GM12878 (cell line): Measurements from ENCODE around the gene TSPAN31. TPM values are rescaled to one million over a fixed set of nuclear protein-coding genes. Genes with fewer than 3 reads are reported as not detected.
A peak's percentile ranks its signal among the peaks of the same experiment; 100 is the strongest.

ENCODE experiments used
- ATF7 ChIP-seq: fragments of 450-650 bp; IDR thresholded peaks from 2 replicates; pipeline ENCODE4 v1.6.1; 2016; ENCODE audit warnings: low read depth, mild to moderate bottlenecking
- BMI1 ChIP-seq: fragments of 450-650 bp; IDR thresholded peaks from 2 replicates; pipeline ENCODE4 v1.6.1; 2016; ENCODE audit warnings: mild to moderate bottlenecking, moderate library complexity, borderline replicate concordance
- CEBPB ChIP-seq, 2 experiments: fragments of 150-350 bp in 1 of 2; IDR thresholded peaks; 2 replicates each; pipeline ENCODE4 v1.6.1; 2012 to 2014; ENCODE audit warnings: low read depth in 2 of 2, low read length in 2 of 2, borderline replicate concordance in 1 of 2, inconsistent platforms in 1 of 2
- CREB1 ChIP-seq: IDR thresholded peaks from 2 replicates; pipeline ENCODE4 v1.6.1; 2012; ENCODE audit warnings: low read depth, mild to moderate bottlenecking, inconsistent platforms
- JUND ChIP-seq: IDR thresholded peaks from 2 replicates; pipeline ENCODE4 v1.6.1; 2012; ENCODE audit warnings: low read depth, mild to moderate bottlenecking, low read length, improper control_type of control experiment, moderate library complexity
- MTA2 ChIP-seq: fragments of 450-650 bp; IDR thresholded peaks from 2 replicates; pipeline ENCODE4 v1.6.1; 2016; ENCODE audit warnings: low read depth, mild to moderate bottlenecking, moderate library complexity
- NBN ChIP-seq: fragments of 450-650 bp; IDR thresholded peaks from 2 replicates; pipeline ENCODE4 v1.6.1; 2016
- NFYA ChIP-seq: IDR thresholded peaks from 2 replicates; pipeline ENCODE4 v1.6.1; 2011; ENCODE audit warnings: low read depth, mild to moderate bottlenecking, low read length, improper control_type of control experiment, borderline replicate concordance
- STAT1 ChIP-seq: fragments of 450-650 bp; conservative IDR thresholded peaks from 2 replicates; pipeline ENCODE4 v1.6.1; 2014; ENCODE audit warnings: antibody characterized with exemption, mild to moderate bottlenecking
- ZBED1 ChIP-seq: IDR thresholded peaks from 2 replicates; pipeline ENCODE4 v1.6.1; 2016; ENCODE audit warnings: borderline replicate concordance
- ZNF622 ChIP-seq: fragments of 450-650 bp; IDR thresholded peaks from 2 replicates; pipeline ENCODE4 v1.6.1; 2017; ENCODE audit warnings: mild to moderate bottlenecking, inconsistent platforms
- polyA plus RNA-seq, 11 experiments: library from polyadenylated mRNA; depleted of rRNA in 4 of 11; unstranded in 6 of 11; stranded (reverse) in 5 of 11; fragments of >200 nt; fragmentation: Nextera tagmentation in 4 of 11; fragmentation: Illumina TruSeq in 1 of 11; extraction: Ambion mirVana in 4 of 11; extraction: Trizol in 1 of 11; gene quantifications; 1 replicate in 1 of 11; 2 replicates in 10 of 11; pipeline versions ENCODE4 v1.2.1 to v1.2.3, GENCODE V29; 2011 to 2016; ENCODE audit warnings: inconsistent platforms in 2 of 11, missing spikeins in 2 of 11, low read depth in 1 of 11
- total RNA-seq, 4 experiments: library from RNA; depleted of rRNA in 3 of 4; stranded (reverse); fragments of >200 nt in 3 of 4; fragmentation: Illumina TruSeq in 1 of 4; extraction: Trizol in 1 of 4; gene quantifications; 2 replicates each; pipeline versions ENCODE4 v1.2.1 to v1.2.3, GENCODE V29; 2013 to 2021
- TF ChIP-seq, protein P1 (sequence below): fragments of 450-650 bp; formaldehyde crosslinking; IDR thresholded peaks from 2 replicates; pipeline ENCODE4 v1.4.0; 2020; ENCODE audit warnings: mild to moderate bottlenecking, moderate library complexity
- TF ChIP-seq, protein P2 (sequence below): IDR thresholded peaks from 2 replicates; pipeline ENCODE4 v1.6.1; 2012; ENCODE audit warnings: low read depth, low read length, improper control_type of control experiment
- TF ChIP-seq, protein P3 (sequence below): IDR thresholded peaks from 2 replicates; pipeline ENCODE4 v1.6.1; 2012; ENCODE audit warnings: low read depth, low read length, improper control_type of control experiment
- TF ChIP-seq, protein P4 (sequence below): fragments of 450-650 bp; IDR thresholded peaks from 2 replicates; pipeline ENCODE4 v1.6.1; 2017; ENCODE audit warnings: mild to moderate bottlenecking, moderate library complexity

TSPAN31 gene
- total and polyA plus RNA-seq, 10 of the 15 experiments (the other 5 are each of a cell fraction or from before 2014, with no cell fraction given) = 11.8 to 32.2 (median 24.7) TPM

DNA sequence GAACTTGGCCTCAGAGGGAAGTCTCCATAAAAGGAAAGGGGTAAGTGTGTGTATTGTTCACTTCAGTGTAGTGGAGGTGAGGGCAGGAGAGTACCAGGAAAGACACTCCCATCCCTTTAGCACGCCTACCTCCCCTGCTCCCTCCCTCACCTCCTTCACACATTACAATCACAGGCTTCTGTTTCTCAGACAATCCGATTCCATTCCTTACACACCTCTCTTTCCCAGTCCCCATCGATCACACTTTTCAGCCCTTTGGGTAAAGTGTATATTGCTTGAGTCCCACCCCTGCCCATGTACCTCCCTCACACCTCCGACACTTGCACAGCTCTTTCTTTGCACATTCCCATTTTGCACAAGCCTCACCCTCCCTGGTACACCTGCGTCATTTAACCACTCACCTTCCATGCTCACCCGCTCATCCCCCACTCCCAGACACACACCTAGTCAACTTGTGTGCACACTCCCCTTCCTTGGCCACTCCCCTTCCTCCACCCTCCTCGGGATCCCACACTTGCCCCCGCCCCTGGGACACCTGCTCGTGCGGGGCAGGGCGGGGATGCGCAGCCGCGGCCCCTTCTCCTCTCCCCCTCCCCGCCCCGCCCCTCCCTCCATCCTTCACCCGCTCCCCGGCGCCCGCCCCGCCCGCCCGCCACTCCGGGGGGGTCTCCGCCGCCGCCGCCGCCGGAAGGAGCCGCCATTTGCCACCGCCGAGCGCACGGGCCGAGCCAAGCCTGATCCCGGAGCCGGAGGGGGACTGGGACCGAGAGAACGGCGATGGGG is 9.8 kb downstream of the TSPAN31 start, which contains the start of gene MARCHF9 (continued):
- no peak for TF ChIP-seq ZBED1
- peak; percentile 36; the same call in 1 of the 2 replicates for TF ChIP-seq ATF7
- no peak for TF ChIP-seq CEBPB (IDR thresholded peaks at IDR 0.05; ENCODE audit: borderline replicate concordance in 1 of 2, low read depth in 2 of 2, low read length in 2 of 2)
- TF ChIP-seq, protein P1, sequence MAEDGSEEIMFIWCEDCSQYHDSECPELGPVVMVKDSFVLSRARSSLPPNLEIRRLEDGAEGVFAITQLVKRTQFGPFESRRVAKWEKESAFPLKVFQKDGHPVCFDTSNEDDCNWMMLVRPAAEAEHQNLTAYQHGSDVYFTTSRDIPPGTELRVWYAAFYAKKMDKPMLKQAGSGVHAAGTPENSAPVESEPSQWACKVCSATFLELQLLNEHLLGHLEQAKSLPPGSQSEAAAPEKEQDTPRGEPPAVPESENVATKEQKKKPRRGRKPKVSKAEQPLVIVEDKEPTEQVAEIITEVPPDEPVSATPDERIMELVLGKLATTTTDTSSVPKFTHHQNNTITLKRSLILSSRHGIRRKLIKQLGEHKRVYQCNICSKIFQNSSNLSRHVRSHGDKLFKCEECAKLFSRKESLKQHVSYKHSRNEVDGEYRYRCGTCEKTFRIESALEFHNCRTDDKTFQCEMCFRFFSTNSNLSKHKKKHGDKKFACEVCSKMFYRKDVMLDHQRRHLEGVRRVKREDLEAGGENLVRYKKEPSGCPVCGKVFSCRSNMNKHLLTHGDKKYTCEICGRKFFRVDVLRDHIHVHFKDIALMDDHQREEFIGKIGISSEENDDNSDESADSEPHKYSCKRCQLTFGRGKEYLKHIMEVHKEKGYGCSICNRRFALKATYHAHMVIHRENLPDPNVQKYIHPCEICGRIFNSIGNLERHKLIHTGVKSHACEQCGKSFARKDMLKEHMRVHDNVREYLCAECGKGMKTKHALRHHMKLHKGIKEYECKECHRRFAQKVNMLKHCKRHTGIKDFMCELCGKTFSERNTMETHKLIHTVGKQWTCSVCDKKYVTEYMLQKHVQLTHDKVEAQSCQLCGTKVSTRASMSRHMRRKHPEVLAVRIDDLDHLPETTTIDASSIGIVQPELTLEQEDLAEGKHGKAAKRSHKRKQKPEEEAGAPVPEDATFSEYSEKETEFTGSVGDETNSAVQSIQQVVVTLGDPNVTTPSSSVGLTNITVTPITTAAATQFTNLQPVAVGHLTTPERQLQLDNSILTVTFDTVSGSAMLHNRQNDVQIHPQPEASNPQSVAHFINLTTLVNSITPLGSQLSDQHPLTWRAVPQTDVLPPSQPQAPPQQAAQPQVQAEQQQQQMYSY = no peak
- TF ChIP-seq, protein P2, sequence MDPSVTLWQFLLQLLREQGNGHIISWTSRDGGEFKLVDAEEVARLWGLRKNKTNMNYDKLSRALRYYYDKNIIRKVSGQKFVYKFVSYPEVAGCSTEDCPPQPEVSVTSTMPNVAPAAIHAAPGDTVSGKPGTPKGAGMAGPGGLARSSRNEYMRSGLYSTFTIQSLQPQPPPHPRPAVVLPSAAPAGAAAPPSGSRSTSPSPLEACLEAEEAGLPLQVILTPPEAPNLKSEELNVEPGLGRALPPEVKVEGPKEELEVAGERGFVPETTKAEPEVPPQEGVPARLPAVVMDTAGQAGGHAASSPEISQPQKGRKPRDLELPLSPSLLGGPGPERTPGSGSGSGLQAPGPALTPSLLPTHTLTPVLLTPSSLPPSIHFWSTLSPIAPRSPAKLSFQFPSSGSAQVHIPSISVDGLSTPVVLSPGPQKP = no peak
- TF ChIP-seq STAT1 = no peak
- TF ChIP-seq MTA2 = peak; percentile 43
- no peak for TF ChIP-seq BMI1
- TF ChIP-seq CREB1 = no peak
- TF ChIP-seq, protein P3, sequence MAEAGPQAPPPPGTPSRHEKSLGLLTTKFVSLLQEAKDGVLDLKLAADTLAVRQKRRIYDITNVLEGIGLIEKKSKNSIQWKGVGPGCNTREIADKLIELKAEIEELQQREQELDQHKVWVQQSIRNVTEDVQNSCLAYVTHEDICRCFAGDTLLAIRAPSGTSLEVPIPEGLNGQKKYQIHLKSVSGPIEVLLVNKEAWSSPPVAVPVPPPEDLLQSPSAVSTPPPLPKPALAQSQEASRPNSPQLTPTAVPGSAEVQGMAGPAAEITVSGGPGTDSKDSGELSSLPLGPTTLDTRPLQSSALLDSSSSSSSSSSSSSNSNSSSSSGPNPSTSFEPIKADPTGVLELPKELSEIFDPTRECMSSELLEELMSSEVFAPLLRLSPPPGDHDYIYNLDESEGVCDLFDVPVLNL = no peak
- TF ChIP-seq JUND = no peak
- TF ChIP-seq ZNF622 = no peak
- TF ChIP-seq NBN = peak; percentile 90
- TF ChIP-seq NFYA = no peak
- TF ChIP-seq, protein P4, sequence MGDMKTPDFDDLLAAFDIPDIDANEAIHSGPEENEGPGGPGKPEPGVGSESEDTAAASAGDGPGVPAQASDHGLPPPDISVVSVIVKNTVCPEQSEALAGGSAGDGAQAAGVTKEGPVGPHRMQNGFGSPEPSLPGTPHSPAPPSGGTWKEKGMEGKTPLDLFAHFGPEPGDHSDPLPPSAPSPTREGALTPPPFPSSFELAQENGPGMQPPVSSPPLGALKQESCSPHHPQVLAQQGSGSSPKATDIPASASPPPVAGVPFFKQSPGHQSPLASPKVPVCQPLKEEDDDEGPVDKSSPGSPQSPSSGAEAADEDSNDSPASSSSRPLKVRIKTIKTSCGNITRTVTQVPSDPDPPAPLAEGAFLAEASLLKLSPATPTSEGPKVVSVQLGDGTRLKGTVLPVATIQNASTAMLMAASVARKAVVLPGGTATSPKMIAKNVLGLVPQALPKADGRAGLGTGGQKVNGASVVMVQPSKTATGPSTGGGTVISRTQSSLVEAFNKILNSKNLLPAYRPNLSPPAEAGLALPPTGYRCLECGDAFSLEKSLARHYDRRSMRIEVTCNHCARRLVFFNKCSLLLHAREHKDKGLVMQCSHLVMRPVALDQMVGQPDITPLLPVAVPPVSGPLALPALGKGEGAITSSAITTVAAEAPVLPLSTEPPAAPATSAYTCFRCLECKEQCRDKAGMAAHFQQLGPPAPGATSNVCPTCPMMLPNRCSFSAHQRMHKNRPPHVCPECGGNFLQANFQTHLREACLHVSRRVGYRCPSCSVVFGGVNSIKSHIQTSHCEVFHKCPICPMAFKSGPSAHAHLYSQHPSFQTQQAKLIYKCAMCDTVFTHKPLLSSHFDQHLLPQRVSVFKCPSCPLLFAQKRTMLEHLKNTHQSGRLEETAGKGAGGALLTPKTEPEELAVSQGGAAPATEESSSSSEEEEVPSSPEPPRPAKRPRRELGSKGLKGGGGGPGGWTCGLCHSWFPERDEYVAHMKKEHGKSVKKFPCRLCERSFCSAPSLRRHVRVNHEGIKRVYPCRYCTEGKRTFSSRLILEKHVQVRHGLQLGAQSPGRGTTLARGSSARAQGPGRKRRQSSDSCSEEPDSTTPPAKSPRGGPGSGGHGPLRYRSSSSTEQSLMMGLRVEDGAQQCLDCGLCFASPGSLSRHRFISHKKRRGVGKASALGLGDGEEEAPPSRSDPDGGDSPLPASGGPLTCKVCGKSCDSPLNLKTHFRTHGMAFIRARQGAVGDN = no peak
